AG09309 (cell line): ENCODE measurements around the gene UBN1.
"Not testable (repeated sequence)": the region's sequence is repeated elsewhere in the genome, so short reads cannot be mapped to it uniquely, and the experiment has no call there.

ENCODE experiments used
- DNase-seq: peaks from one replicate; pipeline ENCODE4 v3.0.0-alpha.2; 2010; ENCODE audit warnings: low read depth
- H3K4me3 ChIP-seq: 2 replicates; pipeline ENCODE4 v1.5.1; 2011; ENCODE audit warnings: mild to moderate bottlenecking, low read depth, low read length, moderate library complexity; ENCODE audit not compliant: control insufficient read depth
- TF ChIP-seq, protein P1 (sequence below): IDR thresholded peaks from 2 replicates; pipeline ENCODE4 v1.5.1; 2011; ENCODE audit warnings: mild to moderate bottlenecking, low read depth, low read length, inconsistent platforms; ENCODE audit not compliant: insufficient read depth, control insufficient read depth; ENCODE audit errors: missing control alignments

UBN1 gene

DNA sequence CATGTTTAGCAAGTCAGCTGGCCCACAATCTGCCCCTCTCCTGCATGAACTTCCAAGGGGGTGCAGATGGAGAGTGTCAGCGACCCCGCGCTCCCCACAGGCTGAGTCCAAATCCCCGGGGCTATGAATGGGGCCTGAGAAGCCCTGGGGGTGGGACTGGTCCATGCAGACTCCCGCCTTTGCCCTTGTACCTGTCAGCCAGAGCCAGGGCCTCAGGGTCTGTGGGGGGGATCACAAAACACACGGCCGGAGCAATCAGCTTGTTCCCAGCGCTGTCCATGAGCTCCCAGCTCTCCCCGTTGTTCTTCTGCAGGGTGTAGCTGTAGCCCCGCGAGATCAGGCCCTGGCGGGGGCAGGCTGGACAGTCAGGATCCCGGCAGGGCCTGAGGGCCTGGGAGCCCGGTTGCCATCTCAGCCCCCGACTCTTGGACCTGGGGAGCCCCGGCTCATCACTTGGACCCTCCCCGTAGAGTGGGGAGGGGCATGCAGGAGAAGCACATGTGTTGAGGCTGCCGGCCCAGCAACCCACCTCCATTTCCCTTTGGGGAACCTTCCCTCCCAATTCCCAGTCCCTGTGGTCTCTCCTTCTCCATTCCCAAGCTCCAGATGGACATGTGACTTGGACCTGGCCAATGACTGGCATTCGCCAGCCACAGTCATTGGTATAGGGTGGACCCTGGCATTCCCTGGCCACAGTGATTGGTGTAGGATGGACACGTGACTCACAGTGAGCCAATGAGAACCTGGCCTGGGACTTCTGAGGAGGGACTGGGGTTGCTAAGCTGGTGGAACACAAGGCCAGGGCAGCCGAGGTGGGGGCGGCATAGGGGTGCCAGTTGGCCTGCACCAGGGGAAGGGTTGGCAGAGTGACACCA, 47.2 kb downstream of the UBN1 start:
- TF ChIP-seq, protein P1, sequence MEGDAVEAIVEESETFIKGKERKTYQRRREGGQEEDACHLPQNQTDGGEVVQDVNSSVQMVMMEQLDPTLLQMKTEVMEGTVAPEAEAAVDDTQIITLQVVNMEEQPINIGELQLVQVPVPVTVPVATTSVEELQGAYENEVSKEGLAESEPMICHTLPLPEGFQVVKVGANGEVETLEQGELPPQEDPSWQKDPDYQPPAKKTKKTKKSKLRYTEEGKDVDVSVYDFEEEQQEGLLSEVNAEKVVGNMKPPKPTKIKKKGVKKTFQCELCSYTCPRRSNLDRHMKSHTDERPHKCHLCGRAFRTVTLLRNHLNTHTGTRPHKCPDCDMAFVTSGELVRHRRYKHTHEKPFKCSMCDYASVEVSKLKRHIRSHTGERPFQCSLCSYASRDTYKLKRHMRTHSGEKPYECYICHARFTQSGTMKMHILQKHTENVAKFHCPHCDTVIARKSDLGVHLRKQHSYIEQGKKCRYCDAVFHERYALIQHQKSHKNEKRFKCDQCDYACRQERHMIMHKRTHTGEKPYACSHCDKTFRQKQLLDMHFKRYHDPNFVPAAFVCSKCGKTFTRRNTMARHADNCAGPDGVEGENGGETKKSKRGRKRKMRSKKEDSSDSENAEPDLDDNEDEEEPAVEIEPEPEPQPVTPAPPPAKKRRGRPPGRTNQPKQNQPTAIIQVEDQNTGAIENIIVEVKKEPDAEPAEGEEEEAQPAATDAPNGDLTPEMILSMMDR = no peak
- no peak for DNase-seq

DNA sequence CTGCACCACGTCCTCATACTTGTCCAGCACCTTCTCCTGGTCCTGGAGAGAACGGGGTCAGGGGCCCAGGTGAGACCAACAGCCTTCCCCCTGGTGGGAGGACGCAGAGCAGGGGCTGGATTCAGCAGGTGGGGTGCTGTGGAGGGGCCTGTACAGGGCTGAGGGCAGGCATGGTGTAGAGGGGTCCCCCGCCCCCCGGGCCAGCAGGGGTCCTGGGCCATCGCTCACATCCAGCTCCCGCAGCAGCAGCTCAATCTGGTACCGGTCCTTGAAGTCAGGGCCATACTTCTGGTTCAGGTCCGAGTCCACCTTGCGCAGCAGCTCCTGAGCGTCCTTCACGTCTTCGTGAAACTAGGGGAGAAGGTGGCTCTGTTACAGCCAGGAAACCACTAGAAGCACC, 48.1 kb downstream of the UBN1 start:
- TF ChIP-seq, protein P1 = no peak

More for the DNA sequence above, 47.2 kb downstream of the UBN1 start:
- H3K4me3 ChIP-seq = no peak overlapping the region

DNA sequence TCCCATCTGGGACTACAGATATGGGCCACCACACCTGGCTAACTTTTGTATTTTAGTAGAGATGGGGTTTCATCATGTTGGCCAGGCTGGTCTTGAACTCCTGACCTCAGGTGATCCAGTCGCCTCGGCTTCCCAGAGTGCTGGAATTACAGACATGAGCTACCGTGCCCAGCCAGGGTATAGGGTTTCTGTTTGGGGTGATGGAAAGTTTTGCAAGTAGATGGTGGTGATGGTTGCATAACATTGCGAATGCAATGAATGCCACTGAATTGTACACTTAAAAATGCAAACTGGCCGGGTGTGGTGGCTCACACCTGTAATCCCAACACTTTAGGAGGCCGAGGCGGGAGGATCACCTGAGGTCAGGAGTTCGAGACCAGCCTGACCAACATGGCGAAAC, 49.5 kb downstream of the UBN1 start:
- not testable (repeated sequence) for DNase-seq, H3K4me3 ChIP-seq

More for the DNA sequence above, 48.1 kb downstream of the UBN1 start:
- DNase-seq = no peak
- no peak overlapping the region for H3K4me3 ChIP-seq

DNA sequence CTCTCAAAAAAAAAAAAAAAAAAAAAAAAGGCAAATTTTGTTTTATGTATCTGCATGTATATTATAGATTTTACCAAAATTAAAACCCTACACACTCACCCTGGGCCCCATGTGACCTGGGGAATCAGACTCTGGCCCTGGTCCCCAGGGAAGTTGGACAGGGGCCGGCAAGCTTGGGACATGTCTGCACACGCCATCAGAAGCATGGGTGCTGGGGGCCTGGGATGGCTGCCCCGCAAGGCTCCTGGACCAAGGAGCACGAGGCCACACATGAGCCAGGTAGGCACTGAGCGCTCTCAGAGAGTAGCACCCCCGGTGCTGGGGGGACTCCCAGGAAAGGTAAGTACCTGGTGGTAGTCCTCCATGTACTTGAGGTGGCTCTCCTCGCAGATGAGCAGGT, 50.0 kb downstream of the UBN1 start:
- TF ChIP-seq, protein P1 = no peak
- DNase-seq = no peak
- H3K4me3 ChIP-seq = no peak overlapping the region

DNA sequence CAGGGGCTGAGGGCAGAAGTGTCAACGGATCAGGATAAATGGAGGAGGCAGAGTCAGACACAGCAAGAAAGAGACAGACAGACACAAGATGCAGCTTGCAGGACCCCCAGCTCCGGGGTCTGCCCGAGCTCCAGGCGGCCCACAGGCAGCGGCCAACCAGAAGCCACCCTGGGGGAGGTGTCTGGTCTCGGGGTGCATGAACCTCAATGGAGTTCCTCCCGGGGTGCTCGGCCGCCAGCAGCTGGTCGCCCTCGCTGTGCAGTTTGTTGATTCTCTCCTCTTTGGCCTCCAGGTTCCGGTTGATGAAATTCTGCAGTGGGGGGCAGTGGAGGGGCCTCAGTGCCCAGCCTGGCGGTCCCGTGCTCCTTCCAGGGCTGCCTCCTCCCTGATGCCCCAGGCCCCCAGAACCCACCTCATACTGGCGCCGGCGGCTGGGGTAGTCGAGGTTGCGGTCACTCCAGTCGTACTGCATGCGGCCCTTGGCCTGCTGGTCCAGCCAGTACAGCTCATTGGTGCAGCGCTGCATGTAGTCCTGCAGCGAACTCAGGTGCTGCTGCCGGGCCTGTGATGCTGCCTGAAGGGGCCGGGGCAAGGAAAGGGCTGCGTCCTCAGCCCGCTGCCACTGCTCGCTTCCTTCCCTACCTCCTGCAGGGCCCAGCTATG, 51.7 kb downstream of the UBN1 start:
- H3K4me3 ChIP-seq = no peak overlapping the region
- no peak for DNase-seq
- TF ChIP-seq, protein P1 = no peak

DNA sequence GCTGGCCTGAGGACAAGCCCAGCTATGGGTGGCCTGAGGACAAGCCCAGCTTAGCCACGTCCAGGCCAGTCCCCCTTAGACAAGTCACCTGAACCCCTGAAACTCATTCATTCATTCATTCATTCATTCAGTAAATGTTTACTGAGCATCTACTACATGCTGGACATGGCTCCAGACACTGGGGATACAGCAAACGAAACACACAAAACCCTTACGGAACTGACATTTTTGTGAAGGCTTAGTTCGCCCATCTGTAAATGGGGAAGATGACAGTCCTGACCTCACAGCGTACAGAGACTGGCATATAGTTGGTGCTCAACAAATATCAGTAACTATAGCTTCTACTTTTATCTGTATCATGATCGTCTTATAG, 52.2 kb downstream of the UBN1 start:
- TF ChIP-seq, protein P1 = no peak
- no peak overlapping the region for H3K4me3 ChIP-seq
- no peak for DNase-seq

DNA sequence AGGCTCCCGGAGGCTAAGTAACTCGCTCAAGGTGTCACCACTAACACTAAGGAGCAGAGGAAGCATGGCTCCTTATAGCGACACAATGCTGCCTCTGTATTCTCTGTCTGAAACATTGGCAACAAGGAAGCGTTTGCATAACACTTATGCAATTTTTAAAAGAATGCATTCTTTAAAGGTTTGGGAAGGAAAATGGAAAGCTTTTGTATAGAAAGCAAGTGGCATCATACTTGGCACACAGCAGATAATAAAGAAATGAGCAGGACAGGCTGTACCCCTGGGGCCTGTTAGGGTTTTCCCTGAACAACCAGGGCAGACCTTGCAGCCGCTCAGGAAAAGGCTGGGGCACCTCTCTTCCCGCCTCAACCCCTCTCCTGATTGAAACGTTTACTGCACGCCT, 52.8 kb downstream of the UBN1 start:
- TF ChIP-seq, protein P1 = no peak
- no peak overlapping the region for H3K4me3 ChIP-seq
- DNase-seq = no peak
